GM12873 (cell line): Measurements from ENCODE around the gene WDR5.

ENCODE experiments used
- TF ChIP-seq, protein P1 (sequence below): IDR thresholded peaks from 2 replicates; pipeline ENCODE4 v1.5.1; 2012; ENCODE audit warnings: low read depth, mild to moderate bottlenecking, moderate library complexity, low read length, control low read depth; ENCODE audit not compliant: insufficient read depth; ENCODE audit errors: missing control alignments

Gene WDR5

DNA sequence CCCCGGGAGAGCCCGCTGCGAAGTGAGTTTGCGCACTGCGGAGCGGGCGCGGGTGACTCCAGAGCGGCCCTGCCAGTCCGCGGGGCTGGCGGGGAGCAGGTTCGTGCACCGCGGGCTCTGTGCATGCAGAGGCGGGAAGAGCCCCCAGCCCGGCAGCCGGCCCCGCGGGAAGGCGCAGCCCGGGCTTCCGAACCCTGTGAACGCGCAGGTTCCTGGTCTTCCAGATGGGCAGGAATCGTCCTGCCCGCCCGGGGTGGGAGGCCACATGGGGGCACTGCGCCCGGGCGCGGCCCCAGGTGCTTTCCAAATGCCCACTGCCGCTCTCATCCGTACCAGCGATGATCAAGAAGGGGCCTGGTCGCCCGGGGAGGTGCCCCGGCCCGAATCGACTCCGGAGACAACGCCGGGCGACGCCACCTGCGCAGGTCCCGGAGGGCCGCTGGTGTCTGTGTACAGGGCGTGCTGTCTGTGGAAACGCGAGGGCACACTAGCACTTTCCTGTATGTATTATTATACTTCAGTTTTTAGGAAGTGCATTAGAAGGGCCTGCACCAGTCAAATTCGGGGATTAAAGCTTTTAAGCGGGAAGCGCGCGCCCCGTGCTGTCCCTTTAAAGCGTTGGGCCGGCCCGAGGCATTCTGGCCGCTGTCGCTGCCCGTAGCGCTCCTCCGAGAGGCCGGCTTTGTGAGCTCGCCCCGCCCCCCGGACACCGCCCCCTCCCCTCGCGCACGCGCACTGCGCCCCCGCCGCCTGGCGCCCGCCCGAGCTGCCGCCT, at the start of gene WDR5:
Gene WDR5 (plus strand): TSS at position 740 of the 775 bp plus-strand sequence. CDS start 3,796 bp downstream, outside the sequence.
- TF ChIP-seq, protein P1, sequence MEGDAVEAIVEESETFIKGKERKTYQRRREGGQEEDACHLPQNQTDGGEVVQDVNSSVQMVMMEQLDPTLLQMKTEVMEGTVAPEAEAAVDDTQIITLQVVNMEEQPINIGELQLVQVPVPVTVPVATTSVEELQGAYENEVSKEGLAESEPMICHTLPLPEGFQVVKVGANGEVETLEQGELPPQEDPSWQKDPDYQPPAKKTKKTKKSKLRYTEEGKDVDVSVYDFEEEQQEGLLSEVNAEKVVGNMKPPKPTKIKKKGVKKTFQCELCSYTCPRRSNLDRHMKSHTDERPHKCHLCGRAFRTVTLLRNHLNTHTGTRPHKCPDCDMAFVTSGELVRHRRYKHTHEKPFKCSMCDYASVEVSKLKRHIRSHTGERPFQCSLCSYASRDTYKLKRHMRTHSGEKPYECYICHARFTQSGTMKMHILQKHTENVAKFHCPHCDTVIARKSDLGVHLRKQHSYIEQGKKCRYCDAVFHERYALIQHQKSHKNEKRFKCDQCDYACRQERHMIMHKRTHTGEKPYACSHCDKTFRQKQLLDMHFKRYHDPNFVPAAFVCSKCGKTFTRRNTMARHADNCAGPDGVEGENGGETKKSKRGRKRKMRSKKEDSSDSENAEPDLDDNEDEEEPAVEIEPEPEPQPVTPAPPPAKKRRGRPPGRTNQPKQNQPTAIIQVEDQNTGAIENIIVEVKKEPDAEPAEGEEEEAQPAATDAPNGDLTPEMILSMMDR = peak; percentile 15

DNA sequence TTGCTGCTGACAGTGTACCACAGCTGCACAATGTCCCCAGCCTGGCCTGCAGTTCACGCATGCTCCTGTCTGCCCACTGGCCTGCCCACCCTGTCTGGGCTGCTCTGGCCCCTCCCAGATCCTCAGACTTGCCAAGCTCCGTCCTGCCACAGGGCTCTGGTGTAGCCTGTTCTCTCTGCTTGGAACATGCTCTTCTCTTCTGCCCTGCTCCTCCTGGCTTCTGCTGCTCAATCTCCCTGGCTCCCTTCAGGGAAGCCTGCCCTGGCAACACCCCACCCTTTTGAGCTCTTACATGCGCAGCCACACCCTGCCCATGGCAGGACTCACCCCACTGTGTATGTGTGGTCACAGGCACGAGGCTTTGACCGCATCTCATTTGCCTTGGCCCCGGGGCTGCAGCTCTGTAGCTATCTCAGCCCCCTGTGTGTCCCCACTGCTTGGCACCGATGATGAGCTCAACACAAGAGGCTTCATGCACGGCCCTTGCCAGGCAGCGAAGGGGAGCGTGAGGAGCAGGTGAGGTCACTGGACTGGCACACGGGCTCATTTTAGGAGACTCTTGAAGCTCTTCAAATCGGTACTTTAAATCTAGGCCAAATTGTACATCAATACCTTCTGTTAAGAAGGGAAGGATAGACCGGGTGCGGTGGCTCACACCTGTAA, 47.7 kb upstream of the WDR5 start:
- TF ChIP-seq, protein P1 = no peak

DNA sequence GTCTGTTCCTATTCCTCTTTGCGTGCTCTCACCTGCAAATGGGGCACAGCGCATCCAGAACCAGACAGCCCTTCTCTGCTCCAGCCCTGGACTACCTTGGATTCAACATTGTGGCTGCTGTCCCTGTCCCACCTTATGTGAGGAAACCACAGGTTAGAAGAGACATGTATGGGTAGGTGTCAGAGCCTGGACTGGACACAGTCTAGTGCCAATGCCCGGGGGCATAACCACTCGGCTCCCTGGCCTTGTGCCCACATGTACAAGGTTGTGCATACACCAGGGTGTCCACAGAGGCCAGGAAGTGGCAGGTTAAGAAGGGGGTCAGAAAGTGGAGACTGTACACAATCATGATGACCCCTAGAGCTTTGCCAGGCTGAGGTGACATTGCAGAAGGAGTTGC, 45.9 kb upstream of the WDR5 start:
- TF ChIP-seq, protein P1 = no peak

DNA sequence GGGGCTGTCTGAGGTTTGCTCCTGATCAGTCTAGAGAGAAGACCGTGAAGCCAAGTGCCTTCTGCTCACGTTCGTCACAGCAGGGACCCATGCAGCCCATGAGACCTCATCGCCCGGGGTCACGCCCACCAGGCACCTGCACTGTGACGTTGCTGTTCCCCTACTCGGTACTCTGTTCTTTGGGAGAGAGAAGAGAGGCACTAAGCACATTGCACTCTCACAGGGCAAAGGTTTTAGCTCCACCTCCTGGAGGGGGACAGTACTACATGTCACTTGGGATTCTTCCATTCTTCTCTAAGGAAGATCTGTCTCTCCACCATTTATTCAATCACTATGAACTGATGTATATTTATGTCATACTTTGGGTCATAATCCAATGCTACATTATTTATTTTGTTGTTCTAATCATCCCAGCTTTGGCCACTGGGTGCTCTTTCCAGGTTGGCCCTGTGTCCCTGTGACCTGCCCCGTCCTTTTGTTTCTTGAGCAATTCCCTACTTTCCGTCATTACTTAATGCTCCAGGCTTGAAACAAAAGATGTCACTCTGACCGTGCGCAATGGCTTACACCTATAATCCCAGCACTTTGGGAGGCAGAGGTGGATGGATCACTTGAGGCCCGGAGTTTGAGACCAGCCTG, 36.6 kb upstream of the WDR5 start:
- TF ChIP-seq, protein P1 = peak; percentile 89

DNA sequence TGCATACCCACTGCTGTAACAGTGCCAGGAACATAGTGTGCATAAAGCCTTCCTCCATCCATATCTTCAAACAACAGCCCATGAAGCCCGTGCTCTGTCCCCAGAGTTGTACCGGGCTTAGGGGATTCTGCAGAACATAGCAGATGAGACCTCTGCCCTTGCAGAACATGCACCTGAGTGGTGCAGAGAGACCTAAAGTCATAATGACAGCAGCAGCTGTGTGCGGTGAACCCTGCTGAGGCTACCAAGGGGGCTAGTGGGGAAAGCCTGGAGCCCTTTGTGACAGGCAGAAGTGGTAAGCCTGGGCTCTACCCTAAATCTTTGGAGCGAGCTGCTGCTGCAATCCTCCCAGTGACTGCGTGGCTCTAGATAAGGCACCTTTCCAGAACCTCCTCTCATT, 35.8 kb upstream of the WDR5 start:
- TF ChIP-seq, protein P1 = no peak

DNA sequence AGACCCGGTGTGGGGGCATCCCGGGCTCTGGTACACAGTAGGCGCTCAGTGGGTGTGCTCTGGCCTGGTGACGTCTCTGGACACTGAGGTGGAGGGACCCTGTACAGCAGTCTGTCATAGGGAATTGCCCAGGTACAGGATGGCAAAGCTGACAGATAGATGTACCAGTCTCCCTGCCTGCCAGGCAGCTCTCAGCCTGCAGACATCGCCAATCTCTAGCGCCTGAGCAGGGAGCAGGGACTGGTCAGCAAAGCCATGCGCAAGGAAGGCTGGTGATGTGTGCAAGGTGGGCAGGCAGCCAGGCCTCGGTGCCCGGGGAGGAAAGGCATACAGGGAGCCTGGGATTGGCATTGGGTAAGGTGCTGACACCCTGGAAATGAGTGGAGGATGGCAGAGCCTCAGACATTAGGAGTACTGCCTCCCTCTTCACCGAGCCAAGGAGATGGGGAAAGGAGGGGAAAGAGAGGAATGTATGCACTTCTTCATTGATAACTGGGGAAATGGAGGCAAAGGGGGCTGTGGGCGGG, 34.2 kb upstream of the WDR5 start:
- TF ChIP-seq, protein P1 = no peak
